Ovary (tissue), 3 donors: Measurements from ENCODE around the gene SPRED2.

Source experiments
- CTCF ChIP-seq, 3 donors: fragments of 450-650 bp in 2 of 3; fragments of 200-600 bp in 1 of 3; IDR thresholded peaks; one replicate each; pipeline versions ENCODE4 v1.5.1 to v1.8.0; 2016 to 2022; ENCODE audit warnings: antibody characterized with exemption in 3 of 3, mild to moderate bottlenecking in 1 of 3
- EP300 ChIP-seq: sonication (generic); formaldehyde crosslinking; IDR thresholded peaks from one replicate; pipeline ENCODE4 v1.6.1; 2017; ENCODE audit warnings: antibody characterized with exemption
- donor health status: DM: no; HTN: no; CAD: no.

GRCh38 chr2:65380255-65380654, 52.1 kb downstream of the SPRED2 start:
- TF ChIP-seq CTCF (IDR thresholded peaks at IDR 0.05) = no peak
- TF ChIP-seq EP300 = no peak
